Measurements from ENCODE around the gene HOXA4.

HOXA4 gene

GRCh38 chr7:27151931-27152815 is 21.6 kb upstream of the HOXA4 start, which contains the start of gene HOXA3:
Gene HOXA3, minus strand, starts transcription at chr7:27152583. Its CDS starts 41,943 bp downstream, at chr7:27110640.
- Histone ChIP-seq H3K23ac (ENCODE audit: low read length) (no peak within 1 kb of the TSS), H3K4me1 (ENCODE audit: control insufficient read depth, low read depth, low read length) (no peaks in the 10 kb centered on the region), H3K4ac (ENCODE audit: low read depth, low read length) (no peak within 1 kb of the TSS), H3K36me3 (ENCODE audit: control insufficient read depth, insufficient read depth, low read length) (no peaks in the 10 kb centered on the region), H2BK5ac (ENCODE audit: low read length) (no peak within 1 kb of the TSS), H3K9ac (ENCODE audit: low read length) (no peak within 1 kb of the TSS), H2BK15ac (replicated peaks; ENCODE audit: low read depth) (no peak within 1 kb of the TSS), H3K27ac (ENCODE audit: low read depth, low read length) (no peak within 1 kb of the TSS), H3K18ac (ENCODE audit: low read length) (no peak within 1 kb of the TSS), H4K5ac (ENCODE audit: low read length) (no peak within 1 kb of the TSS), H3K4me2 (ENCODE audit: low read length) (no peak within 1 kb of the TSS), H3K27me3 (ENCODE audit: insufficient read depth, low read length, poor library complexity) (peaks cover 89% of the 10 kb centered on the region), H4K8ac (ENCODE audit: low read depth, low read length) (no peak within 1 kb of the TSS), H2BK120ac (ENCODE audit: low read depth, low read length) (no peak within 1 kb of the TSS), H3K56ac (ENCODE audit: low read length) (no peak within 1 kb of the TSS), H3K4me3 (ENCODE audit: low read length) (no peak within 1 kb of the TSS), H3K79me1 (ENCODE audit: low read length) (no peaks in the 10 kb centered on the region), H3K79me2 (ENCODE audit: control insufficient read depth, insufficient read depth, low read length) (no peaks in the 10 kb centered on the region), H2AK5ac (ENCODE audit: low read length) (no peak within 1 kb of the TSS)
- DNase-seq, result no peak
- no CpG with 5 or more reads among the region's 53 CpGs for WGBS (ENCODE audit: extremely low coverage, insufficient coverage, low lambda C conversion rate)

- Histone ChIP-seq H3K4me1 (ENCODE audit: control insufficient read depth, low read depth, low read length) (no peaks in the 10 kb centered on the region), H3K56ac (ENCODE audit: low read length) (no peak overlapping the region), H2BK120ac (ENCODE audit: low read depth, low read length) (no peak overlapping the region), H3K23ac (ENCODE audit: low read length) (peak overlapping the region; percentile 33), H3K36me3 (ENCODE audit: control insufficient read depth, insufficient read depth, low read length) (no peaks in the 10 kb centered on the region), H2BK5ac (ENCODE audit: low read length) (no peak overlapping the region), H3K4me3 (ENCODE audit: low read length) (no peak overlapping the region), H3K4ac (ENCODE audit: low read depth, low read length) (no peak overlapping the region), H3K27me3 (ENCODE audit: insufficient read depth, low read length, poor library complexity) (peaks cover 89% of the 10 kb centered on the region), H2AK5ac (ENCODE audit: low read length) (no peak overlapping the region), H3K79me1 (ENCODE audit: low read length) (no peaks in the 10 kb centered on the region), H4K8ac (ENCODE audit: low read depth, low read length) (no peak overlapping the region), H3K79me2 (ENCODE audit: control insufficient read depth, insufficient read depth, low read length) (no peaks in the 10 kb centered on the region), H3K4me2 (ENCODE audit: low read length) (peak overlapping the region; percentile 36), H3K9ac (ENCODE audit: low read length) (no peak overlapping the region), H3K27ac (ENCODE audit: low read depth, low read length) (no peak overlapping the region), H4K5ac (ENCODE audit: low read length) (no peak overlapping the region), H2BK15ac (replicated peaks; ENCODE audit: low read depth) (no peak overlapping the region), H3K18ac (ENCODE audit: low read length) (no peak overlapping the region)
- DNase-seq, result no peak
- WGBS (ENCODE audit: extremely low coverage, insufficient coverage, low lambda C conversion rate), result no CpG with 5 or more reads among the region's 27 CpGs
These were observed 20.9 kb upstream of the HOXA4 start for GRCh38 chr7:27151341-27151930.

- Histone ChIP-seq H2BK120ac (ENCODE audit: low read depth, low read length) (no peak overlapping the region), H3K18ac (ENCODE audit: low read length) (no peak overlapping the region), H3K27ac (ENCODE audit: low read depth, low read length) (no peak overlapping the region), H4K8ac (ENCODE audit: low read depth, low read length) (no peak overlapping the region), H3K4ac (ENCODE audit: low read depth, low read length) (no peak overlapping the region), H3K79me2 (ENCODE audit: control insufficient read depth, insufficient read depth, low read length) (no peaks in the 10 kb centered on the region), H4K5ac (ENCODE audit: low read length) (no peak overlapping the region), H3K36me3 (ENCODE audit: control insufficient read depth, insufficient read depth, low read length) (no peaks in the 10 kb centered on the region), H2BK5ac (ENCODE audit: low read length) (no peak overlapping the region), H2AK5ac (ENCODE audit: low read length) (no peak overlapping the region), H3K4me3 (ENCODE audit: low read length) (no peak overlapping the region), H3K27me3 (ENCODE audit: insufficient read depth, low read length, poor library complexity) (peaks cover 89% of the 10 kb centered on the region), H2BK15ac (replicated peaks; ENCODE audit: low read depth) (no peak overlapping the region), H3K56ac (ENCODE audit: low read length) (no peak overlapping the region), H3K23ac (ENCODE audit: low read length) (peak overlapping the region; percentile 33), H3K9ac (ENCODE audit: low read length) (no peak overlapping the region), H3K4me2 (ENCODE audit: low read length) (peak overlapping the region; percentile 36), H3K4me1 (ENCODE audit: control insufficient read depth, low read depth, low read length) (no peaks in the 10 kb centered on the region), H3K79me1 (ENCODE audit: low read length) (no peaks in the 10 kb centered on the region)
- DNase-seq, result peak; percentile 79
- WGBS (ENCODE audit: extremely low coverage, insufficient coverage, low lambda C conversion rate), result no CpG with 5 or more reads among the region's 58 CpGs
These were observed 20.2 kb upstream of the HOXA4 start for GRCh38 chr7:27150568-27151340.

- H2BK5ac ChIP-seq (ENCODE audit: low read length), result no peak overlapping the region
- H3K27ac ChIP-seq (ENCODE audit: low read depth, low read length), result no peak overlapping the region
- no peak overlapping the region for H3K23ac ChIP-seq (ENCODE audit: low read length)
- no peak overlapping the region for H2BK120ac ChIP-seq (ENCODE audit: low read depth, low read length)
- H2BK15ac ChIP-seq (replicated peaks; ENCODE audit: low read depth), result no peak overlapping the region
- no peak overlapping the region for H3K4me2 ChIP-seq (ENCODE audit: low read length)
- no peaks in the 10 kb centered on the region for H3K79me1 ChIP-seq (ENCODE audit: low read length)
- H3K4me3 ChIP-seq (ENCODE audit: low read length), result no peak overlapping the region
- no CpG with 5 or more reads among the region's 13 CpGs for WGBS (ENCODE audit: extremely low coverage, insufficient coverage, low lambda C conversion rate)
- DNase-seq, result no peak
- H3K56ac ChIP-seq (ENCODE audit: low read length), result no peak overlapping the region
- no peak overlapping the region for H3K18ac ChIP-seq (ENCODE audit: low read length)
- peaks cover 89% of the 10 kb centered on the region for H3K27me3 ChIP-seq (ENCODE audit: insufficient read depth, low read length, poor library complexity)
- H4K5ac ChIP-seq (ENCODE audit: low read length), result no peak overlapping the region
- H2AK5ac ChIP-seq (ENCODE audit: low read length), result no peak overlapping the region
- no peak overlapping the region for H4K8ac ChIP-seq (ENCODE audit: low read depth, low read length)
- no peaks in the 10 kb centered on the region for H3K79me2 ChIP-seq (ENCODE audit: control insufficient read depth, insufficient read depth, low read length)
- no peak overlapping the region for H3K4ac ChIP-seq (ENCODE audit: low read depth, low read length)
- H3K36me3 ChIP-seq (ENCODE audit: control insufficient read depth, insufficient read depth, low read length), result no peaks in the 10 kb centered on the region
- H3K4me1 ChIP-seq (ENCODE audit: control insufficient read depth, low read depth, low read length), result no peaks in the 10 kb centered on the region
- no peak overlapping the region for H3K9ac ChIP-seq (ENCODE audit: low read length)
These were observed 19.4 kb upstream of the HOXA4 start for GRCh38 chr7:27149842-27150567.

- no CpG with 5 or more reads among the region's 30 CpGs for WGBS (ENCODE audit: extremely low coverage, insufficient coverage, low lambda C conversion rate)
- Histone ChIP-seq H2BK5ac (ENCODE audit: low read length) (no peak overlapping the region), H3K4ac (ENCODE audit: low read depth, low read length) (no peak overlapping the region), H3K27ac (ENCODE audit: low read depth, low read length) (no peak overlapping the region), H3K36me3 (ENCODE audit: control insufficient read depth, insufficient read depth, low read length) (no peaks in the 10 kb centered on the region), H3K9ac (ENCODE audit: low read length) (no peak overlapping the region), H2BK120ac (ENCODE audit: low read depth, low read length) (no peak overlapping the region), H3K18ac (ENCODE audit: low read length) (no peak overlapping the region), H4K5ac (ENCODE audit: low read length) (no peak overlapping the region), H2BK15ac (replicated peaks; ENCODE audit: low read depth) (no peak overlapping the region), H3K27me3 (ENCODE audit: insufficient read depth, low read length, poor library complexity) (peaks cover 89% of the 10 kb centered on the region), H4K8ac (ENCODE audit: low read depth, low read length) (no peak overlapping the region), H3K79me1 (ENCODE audit: low read length) (no peaks in the 10 kb centered on the region), H3K4me3 (ENCODE audit: low read length) (no peak overlapping the region), H3K23ac (ENCODE audit: low read length) (no peak overlapping the region), H3K4me2 (ENCODE audit: low read length) (no peak overlapping the region), H3K4me1 (ENCODE audit: control insufficient read depth, low read depth, low read length) (no peaks in the 10 kb centered on the region), H3K79me2 (ENCODE audit: control insufficient read depth, insufficient read depth, low read length) (no peaks in the 10 kb centered on the region), H2AK5ac (ENCODE audit: low read length) (no peak overlapping the region), H3K56ac (ENCODE audit: low read length) (no peak overlapping the region)
- DNase-seq, result no peak
These were observed 18.4 kb upstream of the HOXA4 start for GRCh38 chr7:27148756-27149641.

All from mesendoderm (in vitro differentiated cells).